Umbilical cord (tissue), 2 donors: Measurements from ENCODE around the gene SEPTIN2. TPM values are rescaled to one million over a fixed set of nuclear protein-coding genes. Genes with fewer than 3 reads are reported as not detected.
"Not testable (repeated sequence)": the region's sequence is repeated elsewhere in the genome, so short reads cannot be mapped to it uniquely, and the experiment has no call there.

ENCODE experiments used
- DNase-seq: peaks from one replicate; pipeline ENCODE4 v3.0.0-alpha.2; 2015; ENCODE audit warnings: low spot score
- total RNA-seq: library from RNA; depleted of rRNA; stranded (reverse); fragments of >200 nt; gene quantifications from one replicate; pipeline ENCODE4 v1.2.3, GENCODE V29; 2014; ENCODE audit warnings: low replicate concordance; ENCODE audit not compliant: insufficient read depth

Gene SEPTIN2
- total RNA-seq, 1 donor from 2014 or later: 370 TPM

GRCh38 chr2:241379481-241380480 lies 64.1 kb downstream of the SEPTIN2 start:
- peak; percentile 59 for DNase-seq

GRCh38 chr2:241381872-241382271 lies 66.1 kb downstream of the SEPTIN2 start:
- DNase-seq: no peak

- DNase-seq: not testable (repeated sequence)
Measured at GRCh38 chr2:241385450-241385849, 69.7 kb downstream of the SEPTIN2 start.

- DNase-seq: peak; percentile 53
Measured at GRCh38 chr2:241386519-241386918, 70.8 kb downstream of the SEPTIN2 start.

GRCh38 chr2:241389697-241390096 lies 74.0 kb downstream of the SEPTIN2 start:
- DNase-seq: no peak

- DNase-seq: peak; percentile 32
Measured at GRCh38 chr2:241390301-241391206, 74.8 kb downstream of the SEPTIN2 start.

GRCh38 chr2:241391892-241392665 lies 76.4 kb downstream of the SEPTIN2 start:
- DNase-seq: no peak

GRCh38 chr2:241392753-241393152 lies 77.0 kb downstream of the SEPTIN2 start:
- DNase-seq: not testable (repeated sequence)

- no peak for DNase-seq
Measured at GRCh38 chr2:241393524-241394196, 77.9 kb downstream of the SEPTIN2 start.

GRCh38 chr2:241396809-241397208 lies 81.1 kb downstream of the SEPTIN2 start:
- DNase-seq: not testable (repeated sequence)

- no peak for DNase-seq
Measured at GRCh38 chr2:241399941-241400922, 84.5 kb downstream of the SEPTIN2 start.

Other genes starting within 250 kb of the SEPTIN2 start
- 57.1 TPM for gene MTERF4, start 213.6 kb upstream of the SEPTIN2 start, total RNA-seq
- gene PASK, start 166.5 kb upstream of the SEPTIN2 start, total RNA-seq: 3.1 TPM
- 33.5 TPM for gene PPP1R7, start 165.5 kb upstream of the SEPTIN2 start, total RNA-seq
- gene ANO7, start 127.2 kb upstream of the SEPTIN2 start, total RNA-seq: 6.5 TPM
- 1,280 TPM for gene HDLBP, start 253 bp upstream of the SEPTIN2 start, total RNA-seq
- gene FARP2, start 40.4 kb downstream of the SEPTIN2 start, total RNA-seq: 79.2 TPM
- gene STK25, start 192.7 kb downstream of the SEPTIN2 start, total RNA-seq: 119 TPM
- 37.8 TPM for gene BOK, start 242.8 kb downstream of the SEPTIN2 start, total RNA-seq